ENCODE results near the gene ZFC3H1. TPM values are rescaled to one million over a fixed set of nuclear protein-coding genes. Genes with fewer than 3 reads are reported as not detected.

The ZFC3H1 gene
- total and polyA plus RNA-seq, 2 donors (not counting 3 experiments of a cell fraction or from before 2014, with no cell fraction given), result 23.6 to 60.4 TPM

DNA sequence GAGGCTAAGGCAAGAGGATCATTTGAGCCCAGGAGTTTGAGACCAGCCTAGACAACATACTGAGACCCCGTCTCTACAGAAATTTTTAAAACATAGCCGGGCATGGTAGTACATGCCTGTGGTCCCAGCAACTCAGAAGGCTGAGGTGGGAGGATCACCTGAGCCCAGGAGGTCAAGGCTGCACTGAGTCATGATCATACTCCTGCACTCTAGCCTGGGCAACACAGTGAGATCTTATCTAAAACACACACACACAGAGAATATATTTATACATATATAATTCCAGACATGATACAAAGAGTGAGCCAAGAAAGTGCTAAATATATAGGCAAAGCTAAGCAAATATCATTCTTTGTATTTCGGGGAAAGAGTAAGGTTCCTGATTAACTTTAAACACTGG, 9.4 kb downstream of the ZFC3H1 start:
- Histone ChIP-seq H3K36me3 (ENCODE audit: control insufficient read depth in 2 of 2, extremely low read depth in 1 of 2, insufficient read depth in 2 of 2, low read length in 2 of 2) (peaks cover 1 to 24% of the 10 kb centered on the region in 2 experiments), H3K4me2 (ENCODE audit: insufficient read depth, low read length) (no peak overlapping the region), H3K9ac (replicated peaks; ENCODE audit: extremely low read depth, insufficient read depth, low read length) (no peak overlapping the region), H4K20me1 (replicated peaks; ENCODE audit: control insufficient read depth, extremely low read depth, insufficient read depth, low read length) (peaks cover 4% of the 10 kb centered on the region), H3K9me3 (replicated peaks; ENCODE audit: control insufficient read depth, insufficient read depth, low read length) (no peaks in the 10 kb centered on the region), H3K79me2 (ENCODE audit: control insufficient read depth, insufficient read depth, low read length) (peaks cover 96% of the 10 kb centered on the region), H3K4me1 (ENCODE audit: control insufficient read depth, extremely low read depth, insufficient read depth, low read length) (peaks cover 5% of the 10 kb centered on the region), H3K27ac (ENCODE audit: insufficient read depth, low read depth, low read length) (no peak overlapping the region), H3K4me3 (replicated peaks in 1 of 3; ENCODE audit: insufficient read depth in 1 of 3, low read depth in 1 of 3, low read length in 3 of 3) (no peak overlapping the region), H2AFZ (ENCODE audit: low read depth, low read length) (no peak overlapping the region), H3K27me3 (ENCODE audit: control insufficient read depth in 2 of 2, insufficient read depth in 2 of 2, low read length in 2 of 2) (no peaks in the 10 kb centered on the region), H3K9me1 (replicated peaks; ENCODE audit: control insufficient read depth, extremely low read depth, insufficient read depth, low read length) (no peaks in the 10 kb centered on the region)
- dilution Hi-C loops (cut with MboI; ENCODE audit: extremely low pct_ligation_motif_present, low sequenced_read_pairs), result no loop called here
- no peak for TF ChIP-seq GATA2 (IDR thresholded peaks at IDR 0.05; ENCODE audit: insufficient read depth, insufficient read length, low read depth, low read length)
- TF ChIP-seq MYC (IDR thresholded peaks at IDR 0.05; ENCODE audit: low read depth, low read length), result no peak
- TF ChIP-seq POLR2A (IDR thresholded peaks at IDR 0.05; ENCODE audit: low read depth, low read length), result no peak
- TF ChIP-seq, protein P1, sequence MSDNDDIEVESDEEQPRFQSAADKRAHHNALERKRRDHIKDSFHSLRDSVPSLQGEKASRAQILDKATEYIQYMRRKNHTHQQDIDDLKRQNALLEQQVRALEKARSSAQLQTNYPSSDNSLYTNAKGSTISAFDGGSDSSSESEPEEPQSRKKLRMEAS (IDR thresholded peaks at IDR 0.05; ENCODE audit: insufficient read depth, insufficient read length), result no peak
- TF ChIP-seq JUN (IDR thresholded peaks at IDR 0.05; ENCODE audit: borderline replicate concordance, insufficient read depth, insufficient read length, low read depth), result no peak
- no peak for TF ChIP-seq FOS (IDR thresholded peaks at IDR 0.05; ENCODE audit: borderline replicate concordance, insufficient read depth, low read length)
- TF ChIP-seq EZH2 (IDR thresholded peaks at IDR 0.05; ENCODE audit: borderline replicate concordance, low read depth, low read length, severe bottlenecking), result no peak
- TF ChIP-seq POLR2AphosphoS5 (IDR thresholded peaks at IDR 0.05; ENCODE audit: insufficient read depth, low read depth, low read length), result no peak
- TF ChIP-seq, protein P2, sequence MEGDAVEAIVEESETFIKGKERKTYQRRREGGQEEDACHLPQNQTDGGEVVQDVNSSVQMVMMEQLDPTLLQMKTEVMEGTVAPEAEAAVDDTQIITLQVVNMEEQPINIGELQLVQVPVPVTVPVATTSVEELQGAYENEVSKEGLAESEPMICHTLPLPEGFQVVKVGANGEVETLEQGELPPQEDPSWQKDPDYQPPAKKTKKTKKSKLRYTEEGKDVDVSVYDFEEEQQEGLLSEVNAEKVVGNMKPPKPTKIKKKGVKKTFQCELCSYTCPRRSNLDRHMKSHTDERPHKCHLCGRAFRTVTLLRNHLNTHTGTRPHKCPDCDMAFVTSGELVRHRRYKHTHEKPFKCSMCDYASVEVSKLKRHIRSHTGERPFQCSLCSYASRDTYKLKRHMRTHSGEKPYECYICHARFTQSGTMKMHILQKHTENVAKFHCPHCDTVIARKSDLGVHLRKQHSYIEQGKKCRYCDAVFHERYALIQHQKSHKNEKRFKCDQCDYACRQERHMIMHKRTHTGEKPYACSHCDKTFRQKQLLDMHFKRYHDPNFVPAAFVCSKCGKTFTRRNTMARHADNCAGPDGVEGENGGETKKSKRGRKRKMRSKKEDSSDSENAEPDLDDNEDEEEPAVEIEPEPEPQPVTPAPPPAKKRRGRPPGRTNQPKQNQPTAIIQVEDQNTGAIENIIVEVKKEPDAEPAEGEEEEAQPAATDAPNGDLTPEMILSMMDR (IDR thresholded peaks at IDR 0.05; ENCODE audit: extremely low read depth in 1 of 2, insufficient read depth in 1 of 2, low read depth in 1 of 2, low read length in 2 of 2), result no peak
- ChIA-PET POLR2A (no interaction called here), CTCF (interaction anchor here (2.9 kb wide), 1 partner anchor 18 kb away, joined by 12 read pairs; no protein-coding TSS in a partner anchor)
- DNase-seq (ENCODE audit: low read depth, low spot score) (no peak), FAIRE-seq (no peak)
- intact Hi-C loops (cut with micrococcal nuclease), result no loop called here
- BruUV-seq (replicated peaks), result no TSS peak
